HG03196 (cell line): ENCODE data around the gene ETNPPL.

Experiments used
- ATAC-seq: cut with Tn5 transposase; IDR thresholded peaks from one replicate; pipeline ENCODE4 v1.9.1; 2021; ENCODE audit not compliant: unreplicated experiment

Gene ETNPPL

DNA sequence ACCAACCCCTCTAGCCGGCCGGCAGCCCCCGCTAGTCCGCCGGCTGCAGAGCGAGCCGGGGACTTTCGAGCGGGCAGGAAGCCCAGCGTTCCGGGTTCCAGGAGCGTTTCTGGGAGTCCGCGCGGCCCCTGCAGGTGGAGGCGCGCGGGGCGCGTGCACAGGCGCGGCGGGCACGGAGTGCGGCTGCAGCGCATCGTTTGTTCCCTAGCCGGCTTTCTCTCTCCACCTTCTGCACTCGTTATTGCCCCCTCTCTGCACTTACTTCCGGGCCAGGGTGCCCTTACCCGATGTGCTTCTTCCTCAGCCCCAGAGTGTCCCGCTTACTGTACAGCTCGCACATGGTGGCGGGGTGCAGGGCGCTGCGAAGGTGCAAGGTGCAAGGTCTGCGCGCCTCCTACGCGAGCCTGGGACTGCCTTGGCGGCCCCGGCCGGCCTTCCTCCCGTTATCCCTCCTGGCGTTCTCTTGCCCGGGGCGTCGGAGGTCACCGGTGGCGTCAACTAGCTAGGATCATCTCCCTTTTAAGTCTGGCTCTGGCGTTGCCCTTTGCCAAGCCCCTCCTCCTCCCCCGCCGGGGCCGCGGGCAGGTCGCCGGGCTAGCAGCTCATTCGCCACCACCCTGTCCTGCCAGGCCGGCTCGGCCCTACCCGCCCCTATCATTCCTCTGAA, at the start of gene ETNPPL:
Gene ETNPPL, minus strand, starts transcription at position 495 of the 667 bp plus-strand sequence. Its CDS starts 155 bp downstream, at position 340.
- ATAC-seq = no peak

DNA sequence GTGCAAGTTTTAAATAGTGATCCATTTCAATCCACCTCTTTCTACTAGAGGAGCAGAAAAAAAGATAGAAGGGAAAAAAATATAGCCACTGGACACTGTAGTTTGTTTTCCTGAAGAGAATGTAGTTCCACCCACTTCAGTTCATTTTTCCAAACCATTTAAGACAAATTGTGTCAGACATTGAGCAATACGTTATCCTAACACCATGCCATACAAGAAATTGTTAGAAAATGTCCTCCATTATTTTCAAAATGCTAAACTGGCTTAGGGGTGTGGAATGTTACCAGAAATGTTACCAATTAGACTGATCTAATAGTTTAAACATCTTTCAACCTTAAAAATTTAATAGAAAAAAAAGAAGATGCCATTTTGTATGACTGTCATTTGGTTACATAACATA, 48.6 kb upstream of the ETNPPL start:
- no peak for ATAC-seq

DNA sequence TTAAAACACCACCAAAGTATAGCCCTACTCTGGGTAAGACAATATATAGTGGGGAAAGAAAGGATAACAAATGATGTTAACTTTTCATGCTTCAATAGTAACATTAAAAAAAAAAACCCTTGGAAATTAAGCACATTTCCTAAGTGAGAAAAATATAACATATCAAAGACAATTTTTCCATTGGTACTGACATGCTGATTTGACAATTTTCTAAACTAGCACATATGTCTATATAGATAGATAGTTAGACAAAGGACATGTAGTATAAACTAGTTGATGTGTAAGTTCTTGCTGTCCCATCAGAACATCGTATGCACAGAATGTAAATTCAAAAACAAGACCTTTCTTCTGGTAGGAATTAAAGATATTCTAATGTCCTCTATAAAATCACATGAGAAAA, 47.2 kb upstream of the ETNPPL start:
- no peak for ATAC-seq

DNA sequence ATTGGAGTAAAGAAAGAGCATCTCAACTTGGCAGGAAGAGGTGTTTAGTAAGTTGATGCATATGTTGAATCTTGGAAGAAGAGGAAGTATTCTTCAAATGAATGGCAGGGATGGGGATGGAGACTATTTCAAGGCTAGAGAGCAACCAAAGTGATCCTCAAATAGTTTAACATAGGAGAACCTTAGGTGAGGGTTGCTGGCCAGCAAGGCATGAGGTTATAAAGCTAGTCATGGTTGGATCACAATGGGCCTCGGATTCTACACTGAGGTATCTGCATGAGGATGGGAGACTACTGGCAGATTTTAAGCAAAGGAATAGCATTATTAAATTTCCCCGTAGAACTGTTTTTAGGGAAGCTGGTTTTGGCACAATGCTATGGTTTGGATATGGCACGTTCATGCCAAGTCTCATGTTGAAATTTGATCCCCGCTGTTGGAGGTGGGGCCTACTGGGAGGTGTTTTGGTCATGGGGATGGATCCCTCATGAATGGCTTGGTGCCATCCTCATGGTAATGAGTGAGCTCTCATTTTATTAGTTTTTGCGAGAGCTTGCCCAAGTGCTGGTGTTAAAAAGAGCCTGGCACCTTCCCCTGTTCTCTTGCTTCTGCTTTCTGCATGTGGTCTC, 41.9 kb upstream of the ETNPPL start:
- no peak for ATAC-seq

DNA sequence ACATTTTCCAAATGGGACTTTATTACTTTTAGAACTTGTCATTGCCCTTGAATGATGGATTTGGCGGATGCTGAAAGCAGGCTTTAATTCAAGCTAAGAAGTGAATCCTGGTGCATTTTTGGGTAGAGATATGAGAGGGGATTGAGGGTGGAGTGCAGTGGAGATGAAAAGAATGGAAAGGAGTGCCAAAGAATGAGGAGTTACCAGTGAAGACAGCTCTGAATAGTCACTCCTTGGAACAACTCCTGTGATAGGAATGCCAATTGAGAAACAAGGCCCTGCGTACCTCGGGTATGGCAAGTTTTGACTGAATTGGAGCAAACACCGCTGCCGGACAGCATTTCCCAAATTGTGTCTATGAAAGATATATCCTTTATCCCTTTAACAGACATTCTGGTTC, 36.5 kb upstream of the ETNPPL start:
- no peak for ATAC-seq

DNA sequence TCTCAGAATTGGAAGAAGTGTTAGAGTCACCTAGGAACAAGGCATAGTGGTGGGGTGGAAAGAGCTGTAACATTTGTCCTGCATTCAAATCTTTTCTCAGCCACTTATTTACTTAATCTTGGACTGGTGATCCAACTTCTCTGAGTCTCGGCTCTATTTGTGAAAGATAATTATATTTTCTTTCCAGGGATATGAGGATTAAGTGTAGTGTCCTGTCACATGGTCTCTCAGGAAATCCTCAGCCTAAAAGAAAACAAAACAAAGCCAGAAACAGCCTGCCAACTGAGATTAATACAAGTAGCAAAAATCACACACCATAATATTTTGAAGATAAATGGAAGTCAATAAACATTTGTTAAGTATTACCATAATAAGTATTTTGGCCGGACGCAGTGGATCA, 33.3 kb upstream of the ETNPPL start:
- no peak for ATAC-seq

DNA sequence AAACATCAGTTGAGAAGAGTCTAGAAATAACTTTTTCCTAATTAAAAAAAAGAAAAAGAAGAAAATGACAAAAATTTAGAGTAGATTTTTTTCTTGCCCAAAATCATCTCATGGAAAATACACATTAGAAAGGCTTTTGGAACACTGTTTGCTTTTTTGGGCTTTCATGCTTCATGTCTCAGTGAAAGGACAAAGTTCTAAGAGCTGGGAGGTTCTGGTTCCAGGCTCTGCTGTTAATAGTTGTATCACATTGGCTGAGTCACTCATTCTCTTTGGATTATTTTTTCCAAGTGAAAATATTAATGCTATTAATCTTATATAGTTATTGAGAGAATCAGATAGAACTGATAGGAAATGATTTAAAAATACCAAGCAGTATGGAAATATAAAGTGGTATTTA, 32.9 kb upstream of the ETNPPL start:
- no peak for ATAC-seq

DNA sequence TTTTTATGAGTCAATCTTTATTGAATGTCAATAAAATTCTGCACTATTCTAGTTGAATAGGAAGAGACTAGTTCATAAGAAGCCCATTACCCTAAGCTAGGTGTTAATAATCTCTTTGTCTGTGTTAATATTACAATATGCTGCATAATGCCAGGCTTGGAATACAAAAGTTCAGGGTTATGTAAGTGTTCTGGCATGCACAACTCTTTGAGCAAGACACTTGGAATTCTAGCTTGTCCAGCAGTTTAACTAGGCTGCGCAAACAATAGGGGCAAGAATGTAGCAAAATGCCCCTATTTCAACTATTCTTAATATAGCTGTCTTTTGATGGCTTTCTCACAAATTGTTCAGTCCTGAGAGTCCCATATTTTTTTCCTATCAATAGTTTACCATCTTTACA, 31.3 kb upstream of the ETNPPL start:
- ATAC-seq = no peak

DNA sequence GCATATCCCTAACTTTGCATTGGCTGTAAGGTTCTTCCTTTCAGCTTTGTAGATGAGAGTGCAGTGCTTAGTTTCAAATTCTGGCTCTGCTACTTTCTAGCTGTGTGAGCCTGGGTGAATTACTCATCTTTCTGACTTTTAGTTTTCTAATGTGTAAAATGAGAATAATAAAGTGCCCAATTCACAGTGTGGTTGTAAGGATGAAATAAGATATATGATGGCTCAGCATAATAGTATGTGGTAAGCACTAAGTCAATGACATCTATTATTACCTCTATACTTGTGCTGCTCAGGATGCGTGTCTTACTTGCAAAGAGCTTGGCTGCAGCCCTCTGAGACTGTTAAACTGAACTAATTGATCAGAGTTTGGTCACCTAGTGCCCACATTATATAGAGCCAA, 30.6 kb upstream of the ETNPPL start:
- ATAC-seq = no peak

DNA sequence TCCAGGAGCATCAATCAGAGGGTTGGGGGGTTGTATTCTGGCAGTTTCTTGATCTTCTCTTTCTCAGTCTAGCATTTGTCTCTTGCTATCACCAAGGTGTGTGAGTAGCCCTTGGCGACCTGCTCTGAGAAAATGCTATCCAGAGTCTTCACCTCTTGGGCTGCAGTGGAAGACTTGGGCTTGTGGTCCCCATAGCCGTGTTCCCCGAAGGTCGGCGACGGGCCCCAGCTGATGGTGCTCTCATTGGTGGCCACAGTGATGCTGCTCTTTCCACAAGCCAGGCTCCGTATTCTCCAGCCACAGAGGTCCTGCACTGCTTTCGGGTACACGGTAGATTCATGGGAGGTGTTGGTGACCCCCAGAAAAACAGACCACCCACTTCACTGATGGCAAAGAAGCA, 25.9 kb upstream of the ETNPPL start:
- ATAC-seq = no peak

DNA sequence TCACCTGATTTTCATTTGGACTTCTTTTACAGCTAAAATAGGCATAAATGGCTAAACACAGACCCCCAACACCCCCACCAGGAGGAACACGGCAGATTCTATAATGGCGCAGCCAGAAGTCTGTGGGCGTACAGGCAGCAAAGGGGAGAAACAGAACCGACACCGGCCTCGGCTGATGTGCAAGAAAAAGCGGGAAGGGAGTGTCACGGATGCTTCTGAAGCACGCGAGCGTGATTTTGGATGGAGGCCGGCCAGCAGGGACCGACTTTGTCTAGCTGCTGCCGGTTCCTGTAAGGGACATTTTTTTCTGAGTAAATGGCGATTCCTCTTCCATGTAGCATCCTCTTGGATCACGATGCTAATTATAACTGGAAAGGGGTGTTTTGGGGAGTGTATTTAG, 24.9 kb upstream of the ETNPPL start:
- no peak for ATAC-seq

DNA sequence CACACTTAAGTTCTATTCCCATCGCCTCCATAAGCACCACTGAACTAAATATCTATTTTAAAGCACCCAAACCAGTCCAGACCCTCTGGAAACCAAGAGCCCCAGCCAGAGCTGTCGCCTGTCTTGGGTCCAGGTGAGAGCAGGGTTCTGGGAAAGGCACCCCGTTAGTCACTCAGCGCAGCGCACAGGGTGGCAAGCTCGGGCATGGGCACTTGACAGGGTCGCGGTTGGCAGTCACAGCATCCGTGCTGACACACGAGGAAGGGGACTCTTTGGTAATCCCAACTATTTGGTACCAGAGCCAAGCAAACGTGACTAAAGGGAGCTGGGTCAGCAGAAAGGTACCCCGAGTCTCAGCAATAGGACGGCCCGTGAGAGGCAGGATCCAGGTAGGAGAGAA, 24.3 kb upstream of the ETNPPL start:
- ATAC-seq = no peak

DNA sequence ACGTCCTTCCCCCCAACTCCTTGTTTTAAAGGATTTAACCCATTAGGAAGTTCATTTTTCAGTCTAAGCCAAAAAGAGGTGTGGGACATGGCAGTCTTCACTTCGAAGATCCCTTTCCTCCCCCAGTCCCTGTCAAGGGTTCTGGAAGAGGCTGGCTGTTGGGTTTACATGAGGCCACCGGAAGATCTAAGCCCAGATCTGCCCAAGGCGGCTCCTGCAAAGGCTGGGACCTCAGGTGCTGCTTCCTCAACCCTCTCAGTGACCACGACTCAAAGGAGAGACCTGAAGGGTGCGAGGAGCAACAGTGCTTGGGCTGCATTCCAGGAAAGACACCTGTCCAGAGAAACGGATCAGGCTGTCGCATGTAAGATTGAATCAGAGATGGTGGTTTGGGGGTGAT, 23.5 kb upstream of the ETNPPL start:
- ATAC-seq = no peak

DNA sequence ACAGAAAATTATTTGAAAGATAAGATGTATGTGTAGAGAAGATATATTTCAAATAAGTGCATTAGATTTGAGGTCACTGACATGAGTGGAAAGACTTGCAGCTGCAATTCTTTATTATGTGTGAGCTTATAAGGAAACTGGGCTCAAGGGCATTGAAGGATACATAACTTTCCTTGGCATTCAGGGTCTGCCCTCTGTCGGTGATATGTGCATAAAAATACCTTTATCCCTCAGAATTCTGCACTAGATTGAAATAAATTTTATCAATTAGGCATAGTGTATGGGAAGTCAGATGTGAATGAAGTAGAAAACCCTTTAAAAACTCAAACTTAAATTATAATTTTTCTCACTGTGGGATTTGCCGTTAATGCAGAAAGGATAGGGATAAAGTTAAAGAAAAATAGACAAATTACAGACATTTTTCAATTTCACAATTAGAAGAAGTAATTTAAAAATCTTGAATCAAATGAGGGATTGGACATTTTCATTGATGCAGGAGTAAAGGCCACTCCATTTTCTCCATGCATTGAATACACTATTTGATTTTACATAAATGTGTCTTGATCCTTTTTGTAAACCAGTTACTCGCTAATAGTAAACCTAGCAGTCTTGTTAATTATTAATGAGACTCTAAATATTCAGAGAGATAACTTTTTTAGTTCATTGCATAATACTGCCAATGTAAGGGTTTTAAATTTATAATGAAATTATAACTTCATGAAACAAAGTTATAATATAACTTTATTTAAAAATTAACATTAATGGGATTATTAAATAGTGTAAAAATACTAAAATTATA, 21.0 kb upstream of the ETNPPL start:
- no peak for ATAC-seq

DNA sequence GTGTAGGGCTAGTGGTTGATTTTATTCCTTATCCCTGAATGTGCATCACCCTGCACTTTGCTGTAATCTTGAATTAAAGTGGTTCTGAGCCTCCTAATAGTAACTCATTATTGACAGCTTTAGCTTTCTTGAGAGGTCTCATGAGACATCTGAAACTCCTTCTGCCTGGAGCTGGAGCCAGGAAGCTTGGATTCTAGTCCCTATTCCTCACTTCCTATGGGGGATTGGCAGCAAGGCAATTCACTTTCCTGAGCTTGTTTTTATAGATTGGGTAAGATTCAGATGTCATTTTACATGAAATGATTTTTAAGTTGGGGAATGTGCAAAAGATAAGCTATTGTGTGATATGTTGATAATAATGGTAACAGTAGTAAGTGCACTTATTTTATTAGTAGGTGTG, 17.1 kb upstream of the ETNPPL start:
- ATAC-seq = no peak

DNA sequence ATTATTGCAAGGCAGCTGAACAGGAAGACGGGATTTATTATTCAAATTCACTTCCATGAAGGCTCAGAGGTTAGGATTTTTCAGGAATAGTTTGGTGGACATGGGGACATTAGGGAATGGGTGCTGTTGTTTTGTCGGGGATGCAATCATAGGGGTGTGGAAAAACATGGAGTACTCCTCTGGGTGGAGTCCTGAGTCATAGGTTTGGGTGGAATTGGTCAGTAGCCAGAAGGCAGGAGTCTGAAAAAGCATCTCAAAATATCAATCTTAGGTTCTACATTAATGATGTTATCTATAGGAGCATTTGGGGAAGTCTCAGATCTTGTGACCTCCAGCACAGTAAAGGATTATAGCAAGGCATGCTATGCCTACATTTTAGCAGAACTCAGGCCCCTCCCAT, 14.5 kb upstream of the ETNPPL start:
- ATAC-seq = no peak

DNA sequence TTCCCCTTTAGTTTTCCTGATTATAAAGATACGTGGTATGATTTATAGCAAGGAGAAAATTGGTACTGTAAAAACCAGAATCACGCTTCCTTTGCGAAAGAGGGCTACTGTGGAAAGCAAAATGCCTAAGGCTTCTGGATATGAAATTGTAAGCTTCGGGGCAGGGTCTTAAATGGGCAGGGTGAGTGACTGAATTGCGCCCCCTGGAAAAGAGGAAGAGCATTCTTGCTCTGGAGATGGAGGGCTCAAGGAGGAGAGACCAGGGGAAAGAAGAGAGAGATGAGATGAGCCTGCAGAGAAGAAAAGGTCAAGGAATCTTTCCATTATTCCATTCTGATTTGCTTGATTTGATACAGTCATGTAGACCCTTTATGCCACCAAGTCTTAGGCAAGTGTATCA, 13.1 kb upstream of the ETNPPL start:
- ATAC-seq = no peak

DNA sequence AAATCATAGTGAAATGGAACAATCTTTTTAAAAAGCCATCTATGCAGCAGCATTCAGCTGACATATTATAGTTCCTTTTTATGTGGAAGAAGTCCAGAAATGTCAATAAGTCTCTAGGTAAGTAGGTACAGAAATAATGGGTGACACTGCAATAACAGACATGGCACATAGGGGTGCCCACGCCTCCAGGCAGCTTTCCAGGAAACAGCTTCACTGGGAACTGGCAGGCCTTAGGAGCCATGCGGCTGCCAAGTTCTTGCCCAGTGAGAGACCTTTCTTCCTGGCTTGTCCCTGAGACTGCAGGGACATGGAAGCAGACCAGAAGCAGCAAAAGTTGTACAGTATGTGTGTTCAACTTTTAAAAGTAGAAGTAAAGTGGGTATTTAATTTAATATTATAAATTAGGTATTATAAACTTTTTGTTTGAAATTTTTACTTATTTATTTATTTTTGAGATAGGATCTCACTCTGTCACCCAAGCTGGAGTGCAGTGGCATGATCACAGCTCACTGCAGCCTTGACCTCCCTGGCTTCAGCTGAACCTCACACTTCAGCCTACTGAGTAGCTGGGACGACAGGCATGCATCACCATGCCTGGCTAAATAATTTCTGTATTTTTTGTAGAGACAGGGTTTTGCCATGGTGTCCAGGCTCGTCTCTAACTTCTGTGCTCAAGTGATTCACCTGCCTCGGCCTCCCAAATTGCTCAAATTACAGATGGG, 12.1 kb upstream of the ETNPPL start:
- ATAC-seq = no peak

DNA sequence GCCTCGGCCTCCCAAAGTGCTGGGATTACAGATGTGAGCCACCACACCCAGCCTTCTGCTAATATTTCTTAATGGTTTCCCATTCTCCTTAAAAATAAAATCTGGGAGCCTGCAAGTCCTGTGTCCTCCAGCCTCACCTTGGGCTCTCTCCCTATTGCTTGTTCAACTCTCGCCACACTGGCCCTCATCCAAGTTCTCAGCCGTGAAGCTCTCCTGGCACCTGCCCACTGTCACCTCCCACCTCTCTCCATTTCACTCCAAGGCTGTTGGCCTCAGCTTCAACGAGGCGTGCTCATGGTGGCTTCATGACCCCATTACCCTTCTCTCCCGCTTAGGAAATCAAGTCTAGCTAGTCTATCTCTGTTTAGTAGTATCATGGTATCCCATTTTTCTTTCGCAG, 9.5 kb upstream of the ETNPPL start:
- no peak for ATAC-seq

DNA sequence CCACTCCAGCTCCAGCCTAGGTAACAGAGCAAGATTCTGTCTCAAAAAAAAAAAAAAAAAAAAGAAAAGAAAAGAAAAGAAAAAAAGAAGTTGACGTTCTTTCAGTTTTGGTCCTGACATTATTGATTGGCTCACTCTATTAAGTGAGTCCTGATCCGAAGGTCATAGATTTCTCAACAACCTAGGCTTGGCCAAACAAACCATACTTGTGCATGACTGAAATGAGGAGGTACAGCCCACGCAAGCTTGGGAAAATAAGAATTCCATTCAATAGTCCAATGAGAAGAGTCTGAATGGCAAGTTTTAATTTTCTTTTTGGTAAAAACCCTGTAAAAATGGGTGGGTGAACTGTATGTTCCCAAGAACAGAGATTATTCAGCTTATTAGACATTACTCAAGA, 3.2 kb upstream of the ETNPPL start:
- ATAC-seq = no peak

DNA sequence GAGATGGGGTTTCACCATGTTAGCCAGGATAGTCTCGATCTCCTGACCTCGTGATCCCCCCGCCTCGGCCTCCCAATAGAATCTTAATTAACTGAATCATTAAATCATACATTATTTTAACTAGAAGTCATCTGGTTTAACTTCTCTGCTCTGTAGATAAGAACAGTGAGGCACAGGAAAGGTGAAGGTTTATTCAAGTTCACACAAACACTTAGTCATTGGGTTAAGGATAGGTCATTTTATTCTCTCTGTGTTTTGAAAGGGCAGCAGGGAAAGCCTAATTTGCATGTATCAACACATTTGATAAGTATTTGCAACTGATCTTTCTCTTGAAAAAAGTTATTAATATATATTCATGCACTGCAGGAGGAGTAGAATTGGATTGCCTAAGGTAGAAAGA, 1.1 kb upstream of the ETNPPL start:
- ATAC-seq = no peak

DNA sequence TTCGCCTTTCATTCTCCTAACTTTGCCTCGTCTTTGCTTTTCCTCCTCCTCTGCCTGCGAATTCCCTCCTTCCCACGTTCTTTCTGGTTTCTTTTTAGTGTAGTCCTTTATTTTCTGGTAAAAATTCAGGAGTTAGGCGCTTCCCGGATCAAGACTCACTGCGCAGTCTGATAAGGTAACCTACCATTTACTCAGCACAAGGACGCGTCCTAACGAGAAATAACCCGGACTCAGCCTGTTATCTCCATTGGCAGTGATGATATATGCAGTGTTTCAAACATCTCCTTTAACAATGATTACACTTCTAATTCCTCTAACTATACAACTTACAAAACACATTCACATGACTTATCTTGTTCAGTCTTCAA, 357 bp upstream of the ETNPPL start:
- no peak for ATAC-seq
